ENCODE results near the gene PTPRM.

DNA sequence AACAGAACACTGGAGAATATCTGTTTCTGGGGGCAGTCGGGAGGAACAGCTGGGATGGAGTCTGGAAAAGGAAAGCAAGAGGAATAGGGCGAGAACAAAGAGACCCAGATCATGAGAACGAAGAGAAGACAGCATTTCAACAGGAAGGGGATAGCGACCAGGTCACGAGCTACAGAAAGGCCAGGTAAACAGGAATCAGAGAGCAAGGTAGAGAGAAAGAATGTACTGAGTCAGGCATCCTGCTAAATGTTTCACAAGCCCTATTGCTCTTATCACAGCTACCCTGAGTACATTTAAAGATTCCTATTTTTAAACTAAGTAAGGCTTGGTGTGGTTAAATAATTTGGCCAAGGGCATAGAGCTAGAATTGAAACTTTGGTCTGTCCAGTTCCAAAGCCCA lies 787.2 kb downstream of the PTPRM start:
- no peak for TF ChIP-seq ZFP36 (IDR thresholded peaks at IDR 0.05; ENCODE audit: borderline replicate concordance, partially characterized antibody)
- TF ChIP-seq CTCF (IDR thresholded peaks at IDR 0.05) = no peak
